GM12878 (cell line): ENCODE data around the gene SAC3D1. TPM values are rescaled to one million over a fixed set of nuclear protein-coding genes. Genes with fewer than 3 reads are reported as not detected.

Experiments
- ATAC-seq: fragments of 200-7000 bp; cut with Tn5 transposase; 3 replicates; pipeline ENCODE4 v1.9.1; 2020; ENCODE audit warnings: mild to moderate bottlenecking, moderate library complexity
- BruUV-seq: library from RNA; stranded (reverse); fragments of 400-500 nt; replicated peaks from 2 replicates; lab custom pipeline; 2021; lab: Mats Ljungman, UMichigan
- CTCF ChIA-PET: fragments of 300-600 bp; sonication (Branson Sonifier 250); formaldehyde crosslinking; extraction: SDS; loops from one replicate; lab custom pipeline; 2021; ENCODE audit warnings: inconsistent platforms; lab: Yijun Ruan, JAX
- POLR2A ChIA-PET: fragments of 350-600 bp; formaldehyde crosslinking; extraction: SDS; loops from one replicate; lab custom pipeline; 2021; ENCODE audit warnings: inconsistent platforms; lab: Charles Lee
- RAD21 ChIA-PET: fragments of 300-600 bp; sonication (Branson Sonifier 250); formaldehyde crosslinking; loops from one replicate; lab custom pipeline; 2023; ENCODE audit warnings: antibody characterized with exemption; ENCODE audit not compliant: unreplicated experiment; lab: Charles Lee
- SMC1A ChIA-PET: fragments of 300-600 bp; sonication (Branson Sonifier 250); formaldehyde crosslinking; loops from one replicate; lab custom pipeline; 2023; ENCODE audit not compliant: unreplicated experiment, uncharacterized antibody; lab: Charles Lee
- DNase-seq: peaks from one replicate; pipeline ENCODE4 v3.0.0-alpha.2; 2011; ENCODE audit warnings: low read depth, low spot score
- FAIRE-seq: peaks from 3 replicates; lab custom pipeline; 2011; peaks lifted over from hg19 to GRCh38; lab: Jason Lieb, UNC
- H2AFZ ChIP-seq: 2 replicates; pipeline ENCODE4 v1.6.0; 2011; ENCODE audit warnings: low read depth, low read length, control low read depth; ENCODE audit not compliant: control insufficient read depth
- H3K27ac ChIP-seq: 2 replicates; pipeline ENCODE4 v1.5.1; 2011; ENCODE audit warnings: control low read depth; ENCODE audit not compliant: control insufficient read depth, insufficient read depth
- H3K27me3 ChIP-seq, 2 experiments: replicated peaks in 1 of 2; 2 replicates each; pipeline versions ENCODE4 v1.6.0 to v1.6.1; 2011; ENCODE audit warnings: low read length in 1 of 2; ENCODE audit not compliant: control insufficient read depth in 2 of 2, insufficient read depth in 2 of 2
- H3K36me3 ChIP-seq, 2 experiments: 2 replicates each; pipeline ENCODE4 v1.5.1; 2011; ENCODE audit warnings: low read length in 1 of 2; ENCODE audit not compliant: control insufficient read depth in 2 of 2, insufficient read depth in 2 of 2
- H3K4me1 ChIP-seq: 2 replicates; pipeline ENCODE4 v1.6.1; 2011; ENCODE audit warnings: mild to moderate bottlenecking, low read length, moderate library complexity, mixed read lengths; ENCODE audit not compliant: control insufficient read depth, insufficient read depth
- H3K4me2 ChIP-seq: 2 replicates; pipeline ENCODE4 v1.6.0; 2011; ENCODE audit warnings: control low read depth; ENCODE audit not compliant: control insufficient read depth, insufficient read depth
- H3K4me3 ChIP-seq: fragments of 200-600 bp; sonication (generic); 2 replicates; pipeline ENCODE4 v1.5.1; 2016
- H3K79me2 ChIP-seq: 2 replicates; pipeline ENCODE4 v1.6.0; 2011; ENCODE audit warnings: low read length; ENCODE audit not compliant: control insufficient read depth, insufficient read depth
- H3K9ac ChIP-seq: 2 replicates; pipeline ENCODE4 v1.8.0; 2011; ENCODE audit warnings: low read length, control low read depth, mixed read lengths; ENCODE audit not compliant: control insufficient read depth, insufficient read depth
- H3K9me3 ChIP-seq: replicated peaks from 3 replicates; pipeline ENCODE4 v1.5.1; 2011; ENCODE audit warnings: mild to moderate bottlenecking, low read length; ENCODE audit not compliant: control insufficient read depth, insufficient read depth
- H4K20me1 ChIP-seq: 2 replicates; pipeline ENCODE4 v1.6.0; 2011; ENCODE audit not compliant: control insufficient read depth, insufficient read depth
- CHD4 ChIP-seq: fragments of 200-600 bp; sonication (generic); IDR thresholded peaks from 2 replicates; pipeline ENCODE4 v1.6.1; 2016; ENCODE audit warnings: mild to moderate bottlenecking
- CREM ChIP-seq: IDR thresholded peaks from 2 replicates; pipeline ENCODE4 v1.6.1; 2014; ENCODE audit warnings: antibody characterized with exemption, low read depth
- ETV6 ChIP-seq, 2 experiments: fragments of 450-650 bp in 1 of 2; IDR thresholded peaks in 1 of 2; conservative IDR thresholded peaks in 1 of 2; 2 replicates each; pipeline ENCODE4 v1.6.1; 2014; ENCODE audit warnings: antibody characterized with exemption in 1 of 2, borderline replicate concordance in 1 of 2, low read depth in 1 of 2, mild to moderate bottlenecking in 1 of 2, moderate library complexity in 1 of 2
- JUNB ChIP-seq: IDR thresholded peaks from 2 replicates; pipeline ENCODE4 v1.6.1; 2016; ENCODE audit warnings: antibody characterized with exemption, mild to moderate bottlenecking
- NFIC ChIP-seq: IDR thresholded peaks from 2 replicates; pipeline ENCODE4 v1.6.1; 2012; ENCODE audit warnings: low read depth, mild to moderate bottlenecking, inconsistent platforms, low read length, moderate library complexity
- NFXL1 ChIP-seq: fragments of 450-650 bp; IDR thresholded peaks from 2 replicates; pipeline ENCODE4 v1.6.1; 2017; ENCODE audit warnings: antibody characterized with exemption, mild to moderate bottlenecking, borderline replicate concordance
- NR2C2 ChIP-seq: IDR thresholded peaks from 2 replicates; pipeline ENCODE4 v1.6.1; 2011; ENCODE audit warnings: borderline replicate concordance, low read depth; ENCODE audit not compliant: control insufficient read depth, insufficient read length
- RAD51 ChIP-seq: fragments of 450-650 bp; IDR thresholded peaks from 2 replicates; pipeline ENCODE4 v1.6.1; 2016; ENCODE audit warnings: moderate library complexity, mild to moderate bottlenecking, inconsistent platforms
- RELA ChIP-seq: fragments of 450-650 bp; IDR thresholded peaks from 2 replicates; pipeline ENCODE4 v1.8.0; 2014; ENCODE audit warnings: borderline replicate concordance; ENCODE audit not compliant: partially characterized antibody
- RUNX3 ChIP-seq: IDR thresholded peaks from 2 replicates; pipeline ENCODE4 v1.6.1; 2012; ENCODE audit warnings: low read length, inconsistent platforms
- SMAD1 ChIP-seq: fragments of 450-650 bp; IDR thresholded peaks from 2 replicates; pipeline ENCODE4 v1.6.1; 2018; ENCODE audit warnings: mild to moderate bottlenecking, low read depth; ENCODE audit not compliant: partially characterized antibody
- ZNF24 ChIP-seq: fragments of 450-650 bp; IDR thresholded peaks from 2 replicates; pipeline ENCODE4 v1.6.1; 2017; ENCODE audit warnings: antibody characterized with exemption, mild to moderate bottlenecking
- WGBS: methylation state at CpG from one replicate; pipeline ENCODE4 v1.1.6; 2016; ENCODE audit warnings: low lambda C conversion rate; ENCODE audit not compliant: insufficient replicate concordance, insufficient coverage; ENCODE audit errors: missing lambda C conversion rate; 5-methylcytosine and 5-hydroxymethylcytosine counted together
- in situ Hi-C: fragments of 300-500 bp; cut with MboI; formaldehyde crosslinking; loops from 9 replicates; pipeline ENCODE4 v1.14.3; 2018; ENCODE audit warnings: mixed read lengths
- intact Hi-C: fragments of 100-400 bp; cut with micrococcal nuclease; formaldehyde crosslinking; loops from one replicate; pipeline ENCODE4 v1.14.2; 2022; ENCODE audit not compliant: unreplicated experiment
- polyA plus RNA-seq, 11 experiments: library from polyadenylated mRNA; depleted of rRNA in 4 of 11; unstranded in 6 of 11; stranded (reverse) in 5 of 11; fragments of >200 nt; fragmentation: Nextera tagmentation in 4 of 11; fragmentation: Illumina TruSeq in 1 of 11; extraction: Ambion mirVana in 4 of 11; extraction: Trizol in 1 of 11; gene quantifications; 1 replicate in 1 of 11; 2 replicates in 10 of 11; pipeline versions ENCODE4 v1.2.1 to v1.2.3, GENCODE V29; 2011 to 2016; ENCODE audit warnings: inconsistent platforms in 2 of 11, missing spikeins in 2 of 11, low read depth in 1 of 11
- total RNA-seq, 4 experiments: library from RNA; depleted of rRNA in 3 of 4; stranded (reverse); fragments of >200 nt in 3 of 4; fragmentation: Illumina TruSeq in 1 of 4; extraction: Trizol in 1 of 4; gene quantifications; 2 replicates each; pipeline versions ENCODE4 v1.2.1 to v1.2.3, GENCODE V29; 2013 to 2021
- TF ChIP-seq, protein P1 (sequence below): IDR thresholded peaks from 2 replicates; pipeline ENCODE4 v1.6.1; 2012; ENCODE audit warnings: low read depth, low read length, improper control_type of control experiment
- TF ChIP-seq, protein P2 (sequence below): fragments of 450-650 bp; IDR thresholded peaks from 2 replicates; pipeline ENCODE4 v1.6.1; 2017; ENCODE audit warnings: mild to moderate bottlenecking, low read depth, inconsistent platforms; ENCODE audit not compliant: poor library complexity, severe bottlenecking
- TF ChIP-seq, protein P3 (sequence below): IDR thresholded peaks from 2 replicates; pipeline ENCODE4 v1.6.1; 2012; ENCODE audit warnings: mild to moderate bottlenecking, low read depth, low read length

The SAC3D1 gene
- total and polyA plus RNA-seq, 10 of the 15 experiments (the other 5 are each of a cell fraction or from before 2014, with no cell fraction given), result 0.16 to 44.6 (median 12.1) TPM

DNA sequence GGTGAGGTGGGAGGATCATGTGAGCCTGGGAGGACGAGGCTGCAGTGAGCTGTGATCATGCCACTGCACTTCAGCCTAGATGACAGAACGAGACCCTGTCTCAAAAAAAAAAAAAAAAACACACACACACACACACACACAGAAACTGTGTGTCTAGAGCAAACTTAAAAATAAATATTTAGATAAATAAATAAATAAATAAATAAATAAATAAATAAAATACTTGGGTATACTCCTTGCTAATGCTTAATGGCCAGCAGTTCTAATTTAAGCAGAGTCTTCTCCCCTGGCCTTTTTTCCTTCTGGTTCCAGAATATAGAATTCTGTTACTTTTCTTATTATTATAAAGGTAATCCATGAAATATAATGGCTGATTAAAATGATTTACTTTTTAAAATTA lies 32.1 kb upstream of the SAC3D1 start:
- no TSS peak for BruUV-seq
- RAD21 ChIA-PET, result interaction anchor here (0.9 to 1.2 kb wide), 2 partner anchors 12 to 161 kb away, joined by 3 to 5 read pairs; partner anchors contain the start of gene BATF2
- no peaks in the 10 kb centered on the region for H4K20me1 ChIP-seq
- TF ChIP-seq RELA (no peak), NFXL1 (no peak), JUNB (no peak), NFIC (no peak), ETV6 (conservative IDR thresholded peaks at IDR 0.05 in 1 of 2, IDR thresholded peaks at IDR 0.05 in 1 of 2; ENCODE audit: borderline replicate concordance in 1 of 2, low read depth in 1 of 2) (no peak), RAD51 (no peak), NR2C2 (no peak), SMAD1 (no peak), CREM (no peak), CHD4 (no peak), ZNF24 (no peak), RUNX3 (no peak)
- TF ChIP-seq, protein P1, sequence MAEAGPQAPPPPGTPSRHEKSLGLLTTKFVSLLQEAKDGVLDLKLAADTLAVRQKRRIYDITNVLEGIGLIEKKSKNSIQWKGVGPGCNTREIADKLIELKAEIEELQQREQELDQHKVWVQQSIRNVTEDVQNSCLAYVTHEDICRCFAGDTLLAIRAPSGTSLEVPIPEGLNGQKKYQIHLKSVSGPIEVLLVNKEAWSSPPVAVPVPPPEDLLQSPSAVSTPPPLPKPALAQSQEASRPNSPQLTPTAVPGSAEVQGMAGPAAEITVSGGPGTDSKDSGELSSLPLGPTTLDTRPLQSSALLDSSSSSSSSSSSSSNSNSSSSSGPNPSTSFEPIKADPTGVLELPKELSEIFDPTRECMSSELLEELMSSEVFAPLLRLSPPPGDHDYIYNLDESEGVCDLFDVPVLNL, result no peak
- TF ChIP-seq, protein P2, sequence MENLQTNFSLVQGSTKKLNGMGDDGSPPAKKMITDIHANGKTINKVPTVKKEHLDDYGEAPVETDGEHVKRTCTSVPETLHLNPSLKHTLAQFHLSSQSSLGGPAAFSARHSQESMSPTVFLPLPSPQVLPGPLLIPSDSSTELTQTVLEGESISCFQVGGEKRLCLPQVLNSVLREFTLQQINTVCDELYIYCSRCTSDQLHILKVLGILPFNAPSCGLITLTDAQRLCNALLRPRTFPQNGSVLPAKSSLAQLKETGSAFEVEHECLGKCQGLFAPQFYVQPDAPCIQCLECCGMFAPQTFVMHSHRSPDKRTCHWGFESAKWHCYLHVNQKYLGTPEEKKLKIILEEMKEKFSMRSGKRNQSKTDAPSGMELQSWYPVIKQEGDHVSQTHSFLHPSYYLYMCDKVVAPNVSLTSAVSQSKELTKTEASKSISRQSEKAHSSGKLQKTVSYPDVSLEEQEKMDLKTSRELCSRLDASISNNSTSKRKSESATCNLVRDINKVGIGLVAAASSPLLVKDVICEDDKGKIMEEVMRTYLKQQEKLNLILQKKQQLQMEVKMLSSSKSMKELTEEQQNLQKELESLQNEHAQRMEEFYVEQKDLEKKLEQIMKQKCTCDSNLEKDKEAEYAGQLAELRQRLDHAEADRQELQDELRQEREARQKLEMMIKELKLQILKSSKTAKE, result no peak
- TF ChIP-seq, protein P3, sequence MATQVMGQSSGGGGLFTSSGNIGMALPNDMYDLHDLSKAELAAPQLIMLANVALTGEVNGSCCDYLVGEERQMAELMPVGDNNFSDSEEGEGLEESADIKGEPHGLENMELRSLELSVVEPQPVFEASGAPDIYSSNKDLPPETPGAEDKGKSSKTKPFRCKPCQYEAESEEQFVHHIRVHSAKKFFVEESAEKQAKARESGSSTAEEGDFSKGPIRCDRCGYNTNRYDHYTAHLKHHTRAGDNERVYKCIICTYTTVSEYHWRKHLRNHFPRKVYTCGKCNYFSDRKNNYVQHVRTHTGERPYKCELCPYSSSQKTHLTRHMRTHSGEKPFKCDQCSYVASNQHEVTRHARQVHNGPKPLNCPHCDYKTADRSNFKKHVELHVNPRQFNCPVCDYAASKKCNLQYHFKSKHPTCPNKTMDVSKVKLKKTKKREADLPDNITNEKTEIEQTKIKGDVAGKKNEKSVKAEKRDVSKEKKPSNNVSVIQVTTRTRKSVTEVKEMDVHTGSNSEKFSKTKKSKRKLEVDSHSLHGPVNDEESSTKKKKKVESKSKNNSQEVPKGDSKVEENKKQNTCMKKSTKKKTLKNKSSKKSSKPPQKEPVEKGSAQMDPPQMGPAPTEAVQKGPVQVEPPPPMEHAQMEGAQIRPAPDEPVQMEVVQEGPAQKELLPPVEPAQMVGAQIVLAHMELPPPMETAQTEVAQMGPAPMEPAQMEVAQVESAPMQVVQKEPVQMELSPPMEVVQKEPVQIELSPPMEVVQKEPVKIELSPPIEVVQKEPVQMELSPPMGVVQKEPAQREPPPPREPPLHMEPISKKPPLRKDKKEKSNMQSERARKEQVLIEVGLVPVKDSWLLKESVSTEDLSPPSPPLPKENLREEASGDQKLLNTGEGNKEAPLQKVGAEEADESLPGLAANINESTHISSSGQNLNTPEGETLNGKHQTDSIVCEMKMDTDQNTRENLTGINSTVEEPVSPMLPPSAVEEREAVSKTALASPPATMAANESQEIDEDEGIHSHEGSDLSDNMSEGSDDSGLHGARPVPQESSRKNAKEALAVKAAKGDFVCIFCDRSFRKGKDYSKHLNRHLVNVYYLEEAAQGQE, result no peak
- TF ChIP-seq, all 136 proteins: peak for 0
- Histone ChIP-seq H3K4me1 (peaks cover 5% of the 10 kb centered on the region), H3K27ac (no peak overlapping the region), H3K9me3 (no peaks in the 10 kb centered on the region), H3K27me3 (no peaks in the 10 kb centered on the region), H3K9ac (no peak overlapping the region), H3K36me3 (no peaks in the 10 kb centered on the region), H3K4me3 (no peak overlapping the region), H3K4me2 (no peak overlapping the region), H3K79me2 (no peaks in the 10 kb centered on the region), H2AFZ (no peak overlapping the region)
- SMC1A ChIA-PET, result interaction anchor here (1.3 to 1.9 kb wide), 2 partner anchors 12 to 160 kb away, joined by 6 to 7 read pairs; partner anchors contain the start of gene BATF2
- POLR2A ChIA-PET, result interaction anchor here (0.6 to 1.1 kb wide), 2 partner anchors 102 to 314 kb away, joined by 3 to 5 read pairs; no protein-coding TSS in a partner anchor
- FAIRE-seq (peak; percentile 66), ATAC-seq (no peak), DNase-seq (no peak)
- intact Hi-C loops (no loop called here), in situ Hi-C loops (no loop called here)
- CTCF ChIA-PET, result interaction anchor here (6.4 to 8.2 kb wide), 2 partner anchors 103 to 161 kb away, joined by 64 to 89 read pairs; partner anchors contain the start of genes CDC42BPG and TM7SF2
- 24% methylated on average over 2 of the region's 2 CpGs for WGBS
